NCI-H1436 (cell line): ENCODE measurements around the gene CELSR1.
"Not testable (repeated sequence)": the region's sequence is repeated elsewhere in the genome, so short reads cannot be mapped to it uniquely, and the experiment has no call there.

Source experiments
- DNase-seq: peaks from one replicate; lab custom pipeline; 2025; lab: John Stamatoyannopoulos, UW

CELSR1 gene

DNA sequence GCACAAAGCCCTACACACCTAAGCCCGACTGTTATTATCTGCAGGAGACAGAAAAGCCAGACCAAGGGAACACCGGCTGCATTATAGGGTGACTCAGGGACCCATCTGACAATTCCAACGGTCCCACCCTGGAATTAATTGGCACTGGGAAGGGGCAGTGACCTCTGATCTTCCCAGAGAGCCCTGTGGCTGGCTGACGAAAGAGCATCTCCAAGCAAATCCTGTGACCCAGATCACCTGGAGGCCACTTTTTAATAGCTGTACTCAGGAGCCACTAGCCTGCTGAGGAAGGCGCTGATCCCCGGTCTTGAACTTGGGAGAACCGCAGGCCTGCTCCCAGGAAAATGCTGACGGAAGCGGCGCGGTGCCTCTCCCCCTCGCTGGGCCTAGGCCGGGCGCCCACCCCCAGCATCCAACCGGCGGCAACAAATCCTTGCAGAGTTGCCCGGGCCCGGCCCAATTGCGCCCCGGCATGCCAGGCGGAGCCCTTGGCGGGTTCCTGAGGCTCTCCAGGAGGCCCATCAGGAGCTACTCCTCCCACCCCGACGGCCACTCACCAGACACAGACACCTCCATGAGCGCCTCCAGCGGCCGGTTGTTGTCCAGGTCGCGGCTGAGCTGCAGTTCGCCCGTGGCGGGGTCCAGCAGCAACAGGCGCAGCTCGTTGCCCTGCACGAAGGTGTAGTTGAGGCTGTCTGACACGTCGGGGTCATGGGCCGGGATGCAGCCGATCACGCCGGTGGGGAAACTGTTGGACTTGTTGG is 4.2 kb downstream of the CELSR1 start:
- no peak for DNase-seq

DNA sequence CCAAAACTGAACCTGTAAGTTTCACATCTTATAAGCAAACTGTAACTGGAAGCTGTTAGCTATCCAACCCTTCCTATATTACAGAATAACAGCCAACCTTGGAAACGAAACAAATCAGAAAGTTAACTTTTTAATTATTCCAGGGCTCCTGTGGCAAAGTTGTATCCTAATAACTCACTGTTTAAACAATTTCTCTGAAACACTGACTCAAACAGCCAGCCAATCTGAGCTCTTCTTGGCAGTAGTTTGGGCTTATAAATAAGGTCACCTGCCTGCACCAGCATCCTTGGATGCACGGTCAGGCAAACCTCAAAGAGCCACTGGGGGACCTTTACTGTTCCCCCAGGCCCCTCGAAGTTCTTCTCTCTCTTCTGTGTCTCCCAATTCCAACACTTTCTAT is 5.0 kb downstream of the CELSR1 start:
- no peak for DNase-seq

DNA sequence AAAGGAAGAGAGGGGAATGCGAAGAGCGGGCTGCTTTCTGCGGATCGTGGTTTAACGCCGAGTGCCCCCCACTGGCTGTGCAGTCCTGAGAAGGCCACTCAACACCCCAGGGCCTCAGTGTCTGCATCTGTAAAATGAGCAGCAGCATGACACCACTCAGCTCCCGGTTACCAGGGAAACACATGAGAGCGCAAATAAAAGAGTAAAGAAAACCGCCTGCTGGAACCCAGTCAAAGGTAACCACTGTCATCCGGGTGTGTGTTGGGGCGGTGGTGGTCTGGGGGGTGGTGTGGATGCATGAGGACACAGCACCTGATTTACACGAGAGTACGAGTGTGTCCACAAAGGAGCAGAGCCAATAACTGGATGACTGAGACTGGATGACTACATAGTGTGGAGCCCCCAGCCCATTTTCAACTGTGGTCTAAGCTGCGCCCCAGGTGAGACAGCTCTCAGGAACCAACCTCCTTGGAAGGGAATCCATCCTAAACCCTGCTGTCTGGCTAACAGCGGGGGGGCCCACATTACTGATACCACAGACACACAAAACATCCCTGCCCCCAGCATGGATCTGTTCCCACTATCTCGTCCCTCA is 5.7 kb downstream of the CELSR1 start:
- DNase-seq = no peak

DNA sequence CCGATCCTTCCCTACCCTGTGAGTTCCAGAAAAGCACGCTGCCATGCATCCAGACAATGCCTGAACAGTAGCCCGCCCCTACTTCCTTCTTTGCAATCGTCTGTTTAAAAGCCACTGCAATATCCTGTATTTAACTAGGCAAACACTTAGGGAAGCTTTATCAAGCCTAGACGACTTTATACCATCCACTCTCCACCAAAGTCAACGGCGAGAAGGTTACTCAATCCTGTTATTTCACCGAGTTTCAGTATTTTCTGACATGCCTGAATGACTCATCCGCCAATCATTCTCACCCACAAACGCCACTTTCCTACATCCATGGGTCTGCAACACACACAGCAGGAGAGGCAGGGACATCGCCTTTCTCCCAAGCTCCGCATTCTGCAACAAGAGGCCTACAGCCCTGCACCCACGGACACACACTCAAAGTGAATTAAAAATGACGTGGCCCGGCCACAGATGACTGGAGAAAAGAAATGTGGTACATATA is 9.3 kb downstream of the CELSR1 start:
- DNase-seq = no peak

GRCh38 chr22:46526244-46526839 is 11.1 kb downstream of the CELSR1 start:
- DNase-seq = no peak

DNA sequence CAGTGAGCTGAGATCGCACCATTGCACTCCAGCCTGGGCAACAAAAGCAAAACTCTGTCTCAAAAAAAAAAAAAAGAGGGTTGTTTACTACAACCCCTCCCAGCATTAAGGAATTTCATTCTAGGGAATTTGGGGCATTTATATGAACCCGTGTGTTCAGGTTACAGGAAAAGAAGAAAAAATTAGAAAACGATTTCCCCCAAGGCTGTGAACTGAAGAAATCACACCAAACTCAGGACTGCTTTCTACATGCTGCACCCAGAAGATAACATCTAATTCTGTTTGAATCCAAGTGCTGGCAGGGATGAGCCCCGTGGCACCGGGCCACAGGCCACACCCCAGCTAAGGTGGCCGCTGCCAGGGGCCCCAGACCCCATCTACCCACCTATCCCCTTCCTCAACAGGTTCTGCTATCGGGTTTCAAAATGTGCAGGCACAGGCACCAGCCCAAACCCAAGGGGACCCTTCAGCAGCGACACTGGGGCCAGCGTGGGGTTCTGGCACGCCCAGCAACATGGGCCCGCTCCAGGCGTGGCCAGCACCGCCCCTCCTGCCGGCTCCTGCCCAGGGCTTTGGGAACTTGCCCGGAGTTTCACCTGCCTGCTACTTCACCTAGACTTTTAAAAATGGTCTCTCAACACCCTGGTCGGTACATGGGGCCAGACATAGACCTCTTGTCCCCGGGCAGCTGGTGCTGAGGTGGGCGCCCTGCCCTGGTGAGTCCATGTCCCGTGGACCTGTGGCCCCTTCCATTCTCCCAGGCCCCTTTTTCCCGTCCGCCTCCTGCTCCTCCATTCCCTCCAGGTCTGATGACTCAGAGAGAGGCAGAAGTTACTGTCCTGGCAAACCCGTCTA is 11.8 kb downstream of the CELSR1 start:
- DNase-seq = no peak

DNA sequence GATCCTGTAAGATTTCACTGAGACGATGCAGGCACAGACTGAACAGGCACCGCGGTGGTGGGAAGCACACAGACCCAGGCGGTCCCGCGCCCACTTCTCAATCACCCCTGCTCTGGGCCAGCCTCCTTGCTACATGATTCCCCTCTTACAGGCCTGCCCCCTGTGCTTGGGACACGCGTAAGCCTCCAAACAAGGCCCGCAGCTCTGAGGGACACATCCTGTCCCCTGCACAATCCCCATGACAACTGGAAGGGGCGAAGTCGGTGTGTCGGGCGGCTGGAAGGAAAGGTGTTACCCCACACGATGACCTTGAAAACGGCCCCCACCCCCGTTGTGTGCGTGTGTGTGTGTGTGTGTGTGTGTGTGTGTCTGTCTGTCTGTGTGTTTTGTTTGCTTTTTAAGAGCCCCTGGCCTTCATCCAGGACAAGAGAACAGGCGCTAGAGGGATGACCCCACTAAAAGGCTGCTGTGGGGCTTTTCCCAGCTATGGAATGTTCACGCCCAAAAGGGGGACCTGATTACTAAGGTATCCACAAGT is 13.1 kb downstream of the CELSR1 start:
- no peak for DNase-seq

GRCh38 chr22:46522797-46523196 is 14.6 kb downstream of the CELSR1 start:
- no peak for DNase-seq

DNA sequence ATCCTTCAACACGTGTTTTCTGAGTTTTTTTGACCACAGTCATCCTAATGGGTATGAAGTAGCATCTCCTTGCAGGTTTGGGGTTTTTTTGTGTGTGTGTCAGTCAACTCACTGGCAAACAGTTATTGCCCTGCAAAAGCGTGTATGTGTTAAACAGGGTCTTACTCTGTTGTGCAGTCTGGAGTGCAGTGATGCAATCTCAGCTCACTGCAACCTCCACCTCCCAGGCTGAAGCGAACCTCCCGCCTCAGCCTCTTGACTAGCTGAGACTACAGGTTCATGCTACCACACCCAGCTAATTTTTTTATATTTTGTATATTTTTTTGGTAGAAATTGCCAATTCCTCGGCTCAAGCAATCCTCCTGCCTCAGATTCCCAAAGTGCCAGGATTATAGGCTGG is 15.4 kb downstream of the CELSR1 start:
- no peak for DNase-seq

DNA sequence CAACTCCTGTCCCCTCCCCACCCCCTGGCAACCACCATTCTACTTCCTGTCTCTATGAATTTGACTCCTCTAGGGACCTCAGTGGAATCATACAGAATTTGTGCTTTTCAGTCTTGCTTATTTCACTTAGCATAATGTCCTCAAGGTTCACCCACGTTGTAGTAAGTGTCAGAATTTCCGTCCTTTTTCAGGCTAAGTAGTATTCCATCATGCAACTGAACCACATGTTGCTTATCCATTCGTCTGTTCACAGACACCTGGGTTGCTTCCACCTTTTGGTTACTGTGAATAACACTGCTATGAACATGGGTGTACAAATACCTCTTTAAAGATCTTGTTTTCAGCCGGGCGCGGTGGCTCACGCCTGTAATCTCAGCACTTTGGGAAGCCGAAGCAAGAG is 16.5 kb downstream of the CELSR1 start:
- DNase-seq = no peak

DNA sequence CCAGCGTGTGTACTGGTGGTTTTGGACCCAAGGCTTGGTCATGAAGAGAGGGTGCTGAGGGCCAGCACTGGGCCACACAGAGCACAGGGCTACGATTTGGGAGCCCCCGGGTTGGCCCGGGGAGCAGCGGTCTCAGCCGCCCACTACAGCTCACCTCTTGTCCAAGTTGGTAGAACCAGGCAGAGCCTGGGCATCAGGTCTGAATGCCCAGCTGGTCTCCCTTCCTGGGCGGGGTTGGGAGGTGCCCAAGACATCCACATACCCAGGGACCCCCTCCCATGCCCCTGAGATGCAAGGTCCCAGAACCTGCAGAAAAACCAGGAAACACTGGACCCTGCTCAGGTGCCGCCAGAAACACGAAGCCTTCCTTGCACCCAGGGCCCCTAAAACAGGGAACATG is 18.0 kb downstream of the CELSR1 start:
- DNase-seq = no peak

DNA sequence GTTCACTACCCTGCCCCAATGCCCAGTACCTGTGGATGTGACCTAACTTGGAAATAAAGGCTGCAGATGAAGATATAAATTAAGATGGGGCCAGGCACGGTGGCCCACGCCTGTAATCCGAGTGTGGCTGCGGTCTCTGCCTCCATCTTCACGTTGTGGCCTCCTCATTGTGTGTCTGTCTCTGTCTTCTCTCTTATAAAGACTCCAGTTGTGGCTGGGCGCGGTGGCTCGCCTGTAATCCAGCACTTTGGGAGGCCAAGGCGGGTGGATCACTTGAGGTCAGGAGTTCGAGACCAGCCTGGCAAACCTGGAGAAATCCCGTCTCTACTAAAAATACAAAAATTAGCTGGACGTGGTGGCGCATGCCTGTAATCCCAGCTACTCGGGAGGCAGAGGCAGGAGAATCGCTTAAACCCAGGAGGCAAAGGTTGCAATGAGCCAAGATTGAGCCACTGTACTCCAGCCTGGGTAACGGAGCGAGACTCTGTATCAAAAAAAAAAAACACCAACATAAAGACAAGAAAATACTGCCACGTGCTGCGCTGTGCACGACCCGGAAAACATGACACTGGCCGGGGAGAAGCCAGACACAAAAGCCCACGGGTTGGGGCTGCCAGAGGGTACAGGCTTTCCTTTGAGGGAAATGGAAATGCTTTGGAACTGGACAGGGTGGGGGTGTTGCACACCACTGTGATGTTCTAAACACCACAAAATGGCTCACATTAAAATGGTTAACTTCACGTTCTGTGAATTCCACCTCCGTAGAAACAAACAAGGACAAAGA is 18.7 kb downstream of the CELSR1 start:
- no peak for DNase-seq

GRCh38 chr22:46518038-46518437 is 19.4 kb downstream of the CELSR1 start:
- DNase-seq = no peak

DNA sequence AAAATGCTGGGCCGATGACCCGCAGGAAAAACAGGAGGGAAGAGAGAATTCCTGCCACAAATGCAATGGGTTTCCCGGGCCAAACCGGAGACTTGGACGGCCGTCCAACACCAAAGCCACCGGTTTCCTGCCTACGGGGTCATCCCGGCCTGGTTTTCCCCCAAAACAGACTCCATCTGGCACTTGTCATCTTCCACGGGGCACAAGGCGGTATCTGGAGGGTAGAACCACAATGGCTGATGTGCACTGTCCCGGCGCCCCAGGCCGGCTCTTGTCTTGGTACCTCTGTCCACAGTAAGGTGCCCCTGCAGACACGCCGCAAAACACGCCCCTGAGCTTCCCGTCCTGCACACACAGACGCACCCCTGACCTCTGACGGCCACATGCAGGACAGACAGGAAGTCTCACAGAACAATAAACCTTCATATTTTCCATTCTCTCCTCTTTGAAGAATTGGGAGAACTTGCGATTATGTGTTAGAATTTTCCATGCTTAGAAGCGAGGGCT is 20.1 kb downstream of the CELSR1 start:
- no peak for DNase-seq

- no peak for DNase-seq
Measured at GRCh38 chr22:46516638-46517037, 20.8 kb downstream of the CELSR1 start.

GRCh38 chr22:46516112-46516487 is 21.3 kb downstream of the CELSR1 start:
- not testable (repeated sequence) for DNase-seq

GRCh38 chr22:46515208-46516111 is 22.0 kb downstream of the CELSR1 start:
- DNase-seq = no peak

GRCh38 chr22:46514592-46515207 is 22.7 kb downstream of the CELSR1 start:
- DNase-seq = no peak

- DNase-seq = no peak
Measured at GRCh38 chr22:46513908-46514550, 23.4 kb downstream of the CELSR1 start.
